Measurements from ENCODE around the gene SLC5A10.

Gene SLC5A10

GRCh38 chr17:18978655-18979054 is 26.7 kb downstream of the SLC5A10 start:
- POLR2A ChIA-PET: no interaction called here
- CTCF ChIA-PET: interaction anchor here (12.3 kb wide), 1 partner anchor 17 kb away, joined by 78 read pairs; no protein-coding TSS in a partner anchor
- no peak for TF ChIP-seq CTCF (IDR thresholded peaks at IDR 0.05; ENCODE audit: control extremely low read depth, extremely low read depth, low read depth, missing control alignments)
- no peak for DNase-seq (ENCODE audit: extremely low spot score)

- CTCF ChIA-PET: interaction anchor here (12.3 kb wide), 1 partner anchor 19 kb away, joined by 78 read pairs; no protein-coding TSS in a partner anchor
- TF ChIP-seq CTCF (IDR thresholded peaks at IDR 0.05; ENCODE audit: control extremely low read depth, extremely low read depth, low read depth, missing control alignments): no peak
- no peak for DNase-seq (ENCODE audit: extremely low spot score)
- POLR2A ChIA-PET: no interaction called here
Measured at GRCh38 chr17:18980682-18981334, 28.8 kb downstream of the SLC5A10 start.

- DNase-seq (ENCODE audit: extremely low spot score): no peak
- no peak for TF ChIP-seq CTCF (IDR thresholded peaks at IDR 0.05; ENCODE audit: control extremely low read depth, extremely low read depth, low read depth, missing control alignments)
- POLR2A ChIA-PET: no interaction called here
- CTCF ChIA-PET: interaction anchor here (1.5 kb wide), 1 partner anchor 20 kb away, joined by 6 read pairs; no protein-coding TSS in a partner anchor
Measured at GRCh38 chr17:18981335-18981641, 29.3 kb downstream of the SLC5A10 start.

DNA sequence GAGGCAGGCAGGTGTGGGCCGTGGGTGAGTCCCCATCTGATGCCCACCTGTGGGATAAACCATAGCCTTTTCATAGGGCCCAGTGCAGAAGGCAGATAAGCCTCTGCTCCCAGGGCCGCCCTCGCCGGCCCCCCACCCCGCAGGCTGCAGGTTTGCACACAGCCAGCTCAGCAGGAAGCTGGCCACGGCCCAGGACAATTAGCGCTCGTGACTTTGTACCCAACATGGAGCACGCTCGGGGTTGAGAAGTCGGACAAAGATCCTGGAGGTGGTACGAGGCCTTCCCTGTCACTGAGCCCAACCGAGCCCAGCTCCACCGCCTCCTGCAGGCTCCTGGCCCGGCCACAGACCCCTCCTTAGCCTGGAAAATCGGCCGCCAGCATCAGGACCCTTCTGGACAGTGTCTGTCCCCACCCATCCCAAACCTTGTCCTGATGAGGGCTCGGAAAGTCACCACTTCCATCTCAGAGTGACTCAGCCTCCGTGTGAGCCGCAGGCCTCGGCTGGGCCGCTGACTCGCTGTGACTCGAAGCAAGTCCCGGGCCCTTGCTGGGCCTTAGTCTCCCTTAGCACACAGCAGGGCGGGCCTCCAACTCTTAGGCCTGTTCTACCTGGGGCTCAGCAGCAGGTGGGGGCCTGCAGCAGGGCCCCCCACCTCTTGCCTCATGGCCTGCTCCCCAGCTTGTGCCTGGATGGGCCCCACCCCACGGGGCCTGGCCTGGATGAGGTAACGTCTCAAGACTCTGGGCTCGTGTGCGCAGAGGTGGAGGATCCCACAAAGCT is 29.9 kb downstream of the SLC5A10 start:
- TF ChIP-seq CTCF (IDR thresholded peaks at IDR 0.05; ENCODE audit: control extremely low read depth, extremely low read depth, low read depth, missing control alignments): no peak
- POLR2A ChIA-PET: no interaction called here
- DNase-seq (ENCODE audit: extremely low spot score): no peak
- CTCF ChIA-PET: interaction anchor here (1.5 kb wide), 1 partner anchor 21 kb away, joined by 6 read pairs; no protein-coding TSS in a partner anchor

DNA sequence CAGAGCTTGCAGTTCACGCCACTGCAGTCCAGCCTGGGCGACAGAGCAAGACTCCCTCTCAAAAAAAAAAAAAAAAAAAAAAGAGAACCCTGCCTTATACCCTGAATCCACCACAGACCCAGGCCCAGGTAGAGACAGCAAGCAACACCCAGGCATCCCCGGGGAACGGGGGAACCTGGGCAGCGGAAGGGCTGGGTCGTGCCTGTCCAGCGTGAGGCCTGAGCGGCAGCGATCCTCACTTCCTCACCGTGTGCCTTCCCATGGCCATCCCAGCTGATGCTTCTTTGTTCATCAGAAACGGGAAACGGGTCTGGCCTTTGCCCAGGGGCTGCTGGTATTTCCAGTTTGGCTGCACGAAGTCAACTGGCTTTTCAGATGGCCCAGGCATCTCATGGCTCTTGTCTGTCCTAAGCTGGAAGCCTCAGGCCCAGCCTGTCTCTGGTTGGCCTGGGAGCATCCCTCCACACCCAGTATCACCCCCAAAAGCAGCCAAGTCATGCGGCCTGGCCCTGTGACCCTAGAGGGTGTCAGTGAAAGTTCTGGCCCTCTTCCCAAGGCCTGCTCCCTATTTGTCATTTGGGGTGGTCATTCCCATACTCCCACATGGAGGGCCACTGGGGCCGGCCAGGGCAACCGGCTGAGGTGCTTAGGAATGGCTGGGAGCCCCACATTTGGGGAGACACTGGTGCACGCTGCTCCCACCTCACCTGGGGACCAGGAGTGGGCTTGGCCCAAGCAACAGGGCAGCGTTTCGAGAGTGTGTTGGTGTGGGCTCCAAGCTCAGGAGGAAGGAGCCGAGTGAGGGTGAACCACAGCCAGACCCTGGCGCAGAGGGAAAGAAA is 32.5 kb downstream of the SLC5A10 start:
- no peak for DNase-seq (ENCODE audit: extremely low spot score)
- POLR2A ChIA-PET: no interaction called here
- no peak for TF ChIP-seq CTCF (IDR thresholded peaks at IDR 0.05; ENCODE audit: control extremely low read depth, extremely low read depth, low read depth, missing control alignments)
- CTCF ChIA-PET: interaction anchor here (0.8 to 3.6 kb wide), 4 partner anchors 14 to 24 kb away, joined by 3 to 15 read pairs (median 4); no protein-coding TSS in a partner anchor

DNA sequence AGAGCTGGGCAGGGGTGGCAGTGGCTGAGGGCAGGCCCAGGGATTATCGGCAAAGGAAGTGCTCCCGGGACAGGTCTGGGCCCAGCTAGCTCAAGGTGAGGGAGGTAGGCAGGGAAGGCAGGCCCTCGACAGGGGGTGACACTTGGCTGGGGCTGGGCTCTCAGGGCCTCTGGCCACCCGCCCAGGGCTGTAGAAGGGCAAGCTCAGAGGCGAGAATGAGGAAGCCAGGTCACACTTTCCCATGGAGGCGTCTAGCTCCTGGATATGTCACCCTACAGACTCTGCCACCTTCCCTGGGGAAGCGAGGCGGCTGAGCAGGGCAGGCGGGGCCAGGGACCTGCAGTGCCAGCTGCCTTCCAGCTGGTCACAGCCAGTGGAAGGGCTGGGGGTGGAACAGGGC is 33.5 kb downstream of the SLC5A10 start:
- ChIA-PET CTCF (interaction anchor here (0.8 to 3.6 kb wide), 5 partner anchors 13 to 25 kb away, joined by 3 to 15 read pairs (median 3); partner anchors contain the start of gene FAM83G), POLR2A (no interaction called here)
- no peak for TF ChIP-seq CTCF (IDR thresholded peaks at IDR 0.05; ENCODE audit: control extremely low read depth, extremely low read depth, low read depth, missing control alignments)
- DNase-seq (ENCODE audit: extremely low spot score): no peak

All from GM10248 (cell line).